Neural crest cell (in vitro differentiated cells): Measurements from ENCODE around the gene COG4. TPM values are rescaled to one million over a fixed set of nuclear protein-coding genes. Genes with fewer than 3 reads are reported as not detected.
A peak's percentile ranks its signal among the peaks of the same experiment; 100 is the strongest.
"Not testable (repeated sequence)": the region's sequence is repeated elsewhere in the genome, so short reads cannot be mapped to it uniquely, and the experiment has no call there.

Experiments
- DNase-seq: peaks from one replicate; pipeline ENCODE4 v3.0.0; 2021; ENCODE audit warnings: low read depth, mixed read lengths, low spot score
- H3K27ac Mint-ChIP-seq: one replicate; pipeline ENCODE4 v1.8.0; 2021; ENCODE audit warnings: mild to moderate bottlenecking, mixed read lengths; ENCODE audit not compliant: unreplicated experiment
- H3K27me3 Mint-ChIP-seq: 2 replicates; pipeline ENCODE4 v1.8.0; 2021; ENCODE audit warnings: low read depth, mild to moderate bottlenecking, mixed read lengths
- H3K36me3 Mint-ChIP-seq: 2 replicates; pipeline ENCODE4 v1.8.0; 2021; ENCODE audit warnings: low read depth, mild to moderate bottlenecking, mixed read lengths
- H3K4me1 Mint-ChIP-seq: 2 replicates; pipeline ENCODE4 v1.8.0; 2021; ENCODE audit warnings: mixed read lengths
- H3K4me3 Mint-ChIP-seq: one replicate; pipeline ENCODE4 v1.8.0; 2021; ENCODE audit warnings: mild to moderate bottlenecking, mixed read lengths
- H3K9me3 Mint-ChIP-seq: 2 replicates; pipeline ENCODE4 v1.8.0; 2021; ENCODE audit warnings: mixed read lengths
- total RNA-seq: library from RNA; stranded (reverse); gene quantifications from 2 replicates; pipeline ENCODE4 v1.2.1, GENCODE V29; 2021
- TF ChIP-seq, protein P1 (sequence below): fragments of 200-600 bp; sonication (generic); conservative IDR thresholded peaks from 2 replicates; pipeline ENCODE4 v1.5.0; 2021; ENCODE audit warnings: antibody characterized with exemption, mild to moderate bottlenecking

COG4 gene
- total RNA-seq, 1 donor from 2014 or later, result 82.7 TPM

DNA sequence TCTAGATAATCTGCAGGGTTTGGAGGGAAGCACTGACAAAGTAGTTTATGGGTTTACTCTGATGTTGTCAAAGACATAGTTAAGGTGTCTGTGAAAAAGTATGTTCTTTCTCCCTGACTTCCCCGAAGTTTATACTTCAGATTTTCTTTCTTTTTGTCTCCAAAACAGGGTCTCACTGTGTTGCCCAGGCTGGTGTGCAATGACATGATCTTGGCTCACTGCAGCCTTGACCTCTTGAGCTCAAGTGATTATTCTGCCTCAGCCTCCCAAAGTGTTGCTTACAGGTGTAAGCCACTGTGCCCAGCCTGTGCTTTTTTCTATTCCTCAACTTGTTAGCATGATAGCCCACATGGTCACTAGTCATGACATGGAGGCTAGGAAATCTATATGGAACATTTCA lies 21.2 kb upstream of the COG4 start:
- Mint-ChIP-seq H3K27ac (no peak overlapping the region), H3K4me1 (no peaks in the 10 kb centered on the region), H3K27me3 (no peaks in the 10 kb centered on the region), H3K4me3 (no peak overlapping the region), H3K9me3 (no peaks in the 10 kb centered on the region), H3K36me3 (peaks cover 20% of the 10 kb centered on the region)
- no peak for DNase-seq
- TF ChIP-seq, protein P1, sequence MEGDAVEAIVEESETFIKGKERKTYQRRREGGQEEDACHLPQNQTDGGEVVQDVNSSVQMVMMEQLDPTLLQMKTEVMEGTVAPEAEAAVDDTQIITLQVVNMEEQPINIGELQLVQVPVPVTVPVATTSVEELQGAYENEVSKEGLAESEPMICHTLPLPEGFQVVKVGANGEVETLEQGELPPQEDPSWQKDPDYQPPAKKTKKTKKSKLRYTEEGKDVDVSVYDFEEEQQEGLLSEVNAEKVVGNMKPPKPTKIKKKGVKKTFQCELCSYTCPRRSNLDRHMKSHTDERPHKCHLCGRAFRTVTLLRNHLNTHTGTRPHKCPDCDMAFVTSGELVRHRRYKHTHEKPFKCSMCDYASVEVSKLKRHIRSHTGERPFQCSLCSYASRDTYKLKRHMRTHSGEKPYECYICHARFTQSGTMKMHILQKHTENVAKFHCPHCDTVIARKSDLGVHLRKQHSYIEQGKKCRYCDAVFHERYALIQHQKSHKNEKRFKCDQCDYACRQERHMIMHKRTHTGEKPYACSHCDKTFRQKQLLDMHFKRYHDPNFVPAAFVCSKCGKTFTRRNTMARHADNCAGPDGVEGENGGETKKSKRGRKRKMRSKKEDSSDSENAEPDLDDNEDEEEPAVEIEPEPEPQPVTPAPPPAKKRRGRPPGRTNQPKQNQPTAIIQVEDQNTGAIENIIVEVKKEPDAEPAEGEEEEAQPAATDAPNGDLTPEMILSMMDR, result no peak

DNA sequence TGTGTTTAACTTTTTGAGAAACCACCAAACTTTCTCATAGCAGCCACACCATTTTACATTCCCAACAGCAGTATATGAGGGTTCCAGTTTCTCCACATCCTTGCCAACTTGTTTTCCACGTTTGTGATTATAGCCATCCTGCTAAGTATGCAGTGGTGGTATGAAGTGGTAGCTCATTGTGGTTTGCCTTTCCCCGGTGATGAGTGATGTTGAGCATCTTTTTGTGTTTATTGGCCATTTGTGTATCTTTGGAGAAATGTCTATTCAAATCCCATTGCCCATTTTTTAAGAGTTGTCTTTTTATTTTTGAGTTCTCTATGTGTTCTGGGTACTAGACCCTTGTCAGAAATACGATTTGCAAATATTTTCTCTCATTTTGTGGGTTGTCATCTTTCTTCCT lies 17.6 kb upstream of the COG4 start:
- peaks cover 27% of the 10 kb centered on the region for H3K36me3 Mint-ChIP-seq
- no peak overlapping the region for H3K27ac Mint-ChIP-seq

DNA sequence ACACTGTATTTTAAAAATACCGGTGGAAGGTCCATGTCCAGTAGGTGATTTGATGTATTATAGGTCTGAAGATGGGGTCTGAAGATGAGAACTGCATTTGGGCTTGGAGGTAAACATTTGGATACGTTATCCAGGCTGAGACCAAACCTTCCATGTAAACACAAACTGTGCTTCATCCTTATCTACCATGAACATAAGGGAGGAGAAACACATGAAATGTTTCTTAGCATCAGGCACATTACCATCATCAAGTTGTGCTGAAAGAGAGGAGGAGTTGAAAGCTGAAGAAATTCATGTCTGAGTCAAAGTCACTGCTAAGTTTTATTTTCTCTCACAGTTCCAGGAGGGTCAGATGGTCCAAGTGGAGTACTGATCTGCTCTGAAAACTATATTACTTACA lies 11.6 kb upstream of the COG4 start:
- Mint-ChIP-seq H3K36me3 (peaks cover 39% of the 10 kb centered on the region), H3K27ac (no peak overlapping the region)

More for the DNA sequence above, 17.6 kb upstream of the COG4 start:
- no peaks in the 10 kb centered on the region for H3K9me3 Mint-ChIP-seq
- TF ChIP-seq, protein P1, result no peak
- DNase-seq, result no peak
- H3K27me3 Mint-ChIP-seq, result no peaks in the 10 kb centered on the region
- H3K4me1 Mint-ChIP-seq, result no peaks in the 10 kb centered on the region
- H3K4me3 Mint-ChIP-seq, result no peak overlapping the region

DNA sequence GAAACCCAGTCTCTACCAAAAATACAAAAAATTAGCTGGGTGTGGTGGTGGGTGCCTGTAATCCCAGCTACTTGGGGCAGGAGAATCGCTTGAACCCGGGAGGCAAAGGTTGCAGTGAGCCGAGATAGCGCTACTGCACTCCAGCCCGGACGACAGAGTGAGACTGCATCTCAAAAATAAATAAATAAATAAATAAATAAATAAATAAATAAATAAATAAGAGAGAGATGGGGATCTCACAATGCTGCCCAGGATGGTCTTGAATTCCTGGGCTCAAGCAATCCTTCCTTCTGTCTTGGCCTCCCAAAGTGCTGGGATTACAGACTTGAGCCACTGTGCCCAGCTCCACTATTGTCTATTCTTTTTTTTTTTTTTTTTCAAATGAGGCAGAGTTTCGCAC lies 6.6 kb upstream of the COG4 start:
- not testable (repeated sequence) for DNase-seq, H3K4me3 Mint-ChIP-seq, H3K9me3 Mint-ChIP-seq, H3K27ac Mint-ChIP-seq, H3K27me3 Mint-ChIP-seq
- peaks cover 33% of the 10 kb centered on the region for H3K36me3 Mint-ChIP-seq
- H3K4me1 Mint-ChIP-seq, result peaks cover 31% of the 10 kb centered on the region

More for the DNA sequence above, 11.6 kb upstream of the COG4 start:
- DNase-seq, result no peak
- Mint-ChIP-seq H3K9me3 (no peaks in the 10 kb centered on the region), H3K27me3 (no peaks in the 10 kb centered on the region), H3K4me3 (no peak overlapping the region), H3K4me1 (no peaks in the 10 kb centered on the region)
- TF ChIP-seq, protein P1, result no peak

DNA sequence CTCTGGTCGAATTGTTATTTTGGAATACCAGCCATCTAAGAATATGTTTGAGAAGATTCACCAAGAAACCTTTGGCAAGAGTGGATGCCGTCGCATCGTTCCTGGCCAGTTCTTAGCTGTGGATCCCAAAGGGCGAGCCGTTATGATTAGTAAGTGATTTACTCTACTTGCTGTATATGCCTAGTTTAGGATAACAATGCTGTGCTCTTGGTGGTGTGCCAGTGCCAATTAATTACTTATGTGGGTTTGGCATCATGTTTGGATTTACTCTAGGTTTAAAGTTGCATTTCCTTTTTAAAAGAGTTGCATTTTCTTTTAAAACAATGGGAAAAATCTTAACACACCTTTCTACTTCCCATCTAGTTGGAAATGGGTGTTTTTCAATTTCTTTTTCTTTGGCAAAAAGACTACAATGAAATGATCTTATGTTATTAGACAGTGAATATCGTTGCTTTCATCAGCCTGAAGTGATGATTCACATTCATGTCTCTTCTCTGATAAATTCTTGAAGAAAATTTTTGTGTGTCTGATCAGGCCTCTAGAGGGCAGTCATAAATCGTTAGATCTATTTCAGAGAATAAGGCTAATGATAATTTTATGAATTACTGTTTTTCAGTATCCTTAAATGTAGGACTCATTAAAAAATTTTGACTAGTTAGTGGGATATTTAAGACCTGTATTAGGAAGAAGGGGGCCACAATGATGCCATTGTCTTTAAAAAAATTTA lies 5.9 kb upstream of the COG4 start:
- Mint-ChIP-seq H3K36me3 (peaks cover 30% of the 10 kb centered on the region), H3K4me3 (peak overlapping the region; percentile 47), H3K27ac (no peak overlapping the region), H3K4me1 (peaks cover 33% of the 10 kb centered on the region), H3K9me3 (no peaks in the 10 kb centered on the region), H3K27me3 (no peaks in the 10 kb centered on the region)
- TF ChIP-seq, protein P1, result peak; percentile 70
- DNase-seq, result no peak

DNA sequence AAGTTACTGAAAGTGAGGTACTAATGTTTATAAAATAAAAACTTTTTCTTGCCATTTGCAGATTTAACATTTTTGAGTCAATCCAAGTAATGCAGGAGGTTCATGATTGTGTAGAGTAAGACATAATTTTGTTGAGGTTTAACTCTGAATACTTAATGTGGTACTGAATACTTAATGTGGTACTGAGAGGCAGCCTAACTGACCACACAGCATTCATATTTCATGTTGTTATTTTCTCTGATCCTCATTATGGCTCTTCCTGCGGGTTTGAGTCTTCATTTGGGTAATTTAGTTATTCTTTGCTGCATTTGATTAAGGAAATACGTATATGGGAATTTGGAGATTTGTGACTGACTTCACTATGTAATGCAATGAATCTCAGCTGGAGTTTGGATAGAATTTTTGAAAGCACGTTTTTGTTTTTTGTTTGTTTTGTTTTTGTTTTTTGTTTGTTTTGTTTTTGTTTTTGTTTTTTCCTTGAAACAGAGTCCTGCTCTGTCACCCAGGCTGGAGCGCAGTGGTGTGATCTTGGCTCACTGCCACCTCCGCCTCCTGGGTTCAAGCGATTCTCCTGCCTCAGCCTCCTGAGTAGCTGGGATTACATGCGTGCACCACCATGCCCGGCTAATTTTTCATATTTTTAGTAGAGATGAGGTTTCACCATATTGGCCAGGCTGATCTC lies 4.1 kb upstream of the COG4 start:
- TF ChIP-seq, protein P1, result no peak
- DNase-seq, result no peak
- H3K9me3 Mint-ChIP-seq, result no peaks in the 10 kb centered on the region
- peaks cover 25% of the 10 kb centered on the region for H3K36me3 Mint-ChIP-seq
- no peaks in the 10 kb centered on the region for H3K27me3 Mint-ChIP-seq
- H3K4me3 Mint-ChIP-seq, result peak overlapping the region; percentile 70
- H3K27ac Mint-ChIP-seq, result no peak overlapping the region
- H3K4me1 Mint-ChIP-seq, result peaks cover 47% of the 10 kb centered on the region
